ENCODE results near the gene CASZ1.

The CASZ1 gene

DNA sequence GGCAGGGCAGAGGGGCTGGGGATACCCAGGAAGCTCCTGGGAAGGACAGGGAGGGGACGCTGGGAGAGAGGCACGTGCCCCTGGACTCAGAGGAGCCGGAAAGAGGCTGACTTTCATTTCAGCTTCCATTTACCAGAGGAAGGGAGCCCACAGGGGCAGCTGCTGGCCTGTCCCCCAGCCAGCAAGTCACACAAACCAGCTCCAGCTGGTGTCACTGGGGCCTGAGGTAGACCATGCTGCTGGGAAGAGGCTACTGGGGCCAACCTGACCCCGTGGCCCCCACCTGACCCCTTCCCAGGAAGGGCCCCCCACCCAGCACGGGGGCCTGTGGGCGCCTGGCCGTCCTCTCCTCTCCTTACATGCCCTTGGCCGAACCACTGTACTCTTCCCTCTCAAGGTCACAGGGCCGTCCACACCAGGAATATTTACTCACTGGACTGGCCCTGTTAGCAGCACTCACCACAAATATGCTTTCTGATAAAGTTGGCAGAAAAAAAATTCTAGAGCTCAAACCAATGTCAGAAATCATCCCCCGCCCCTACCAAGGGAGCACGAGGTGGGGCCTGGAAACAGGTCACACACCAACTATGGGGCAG is 110.5 kb downstream of the CASZ1 start:
- Histone ChIP-seq H3K36me3 (ENCODE audit: insufficient read depth, low read length) (no peaks in the 10 kb centered on the region), H3K4me3 (ENCODE audit: low read depth in 1 of 2, low read length in 2 of 2) (no peak overlapping the region), H3K27me3 (ENCODE audit: insufficient read depth, low read length, poor library complexity) (no peaks in the 10 kb centered on the region), H2AFZ (ENCODE audit: low read depth, low read length) (no peak overlapping the region), H3K27ac (ENCODE audit: low read length) (no peak overlapping the region), H3K4me1 (ENCODE audit: insufficient read depth, low read length) (no peaks in the 10 kb centered on the region), H3K79me2 (ENCODE audit: insufficient read depth, low read length) (0 out of 2 replicates have a peak, but pooled peaks cover 7% of the 10 kb centered on the region), H3K9me3 (ENCODE audit: insufficient read depth, low read length, severe bottlenecking) (no peaks in the 10 kb centered on the region), H4K20me1 (ENCODE audit: insufficient read depth, low read length) (peaks cover 76% of the 10 kb centered on the region), H3K9ac (ENCODE audit: low read depth, low read length) (no peak overlapping the region), H3K4me2 (ENCODE audit: insufficient read depth, low read length) (no peak overlapping the region)
- DNase-seq, result no peak
- no peak for ATAC-seq (ENCODE audit: insufficient read depth, low read depth)
- TF ChIP-seq EZH2 (IDR thresholded peaks at IDR 0.05; ENCODE audit: borderline replicate concordance, low read depth, low read length, severe bottlenecking), result no peak
- TF ChIP-seq, protein P1, sequence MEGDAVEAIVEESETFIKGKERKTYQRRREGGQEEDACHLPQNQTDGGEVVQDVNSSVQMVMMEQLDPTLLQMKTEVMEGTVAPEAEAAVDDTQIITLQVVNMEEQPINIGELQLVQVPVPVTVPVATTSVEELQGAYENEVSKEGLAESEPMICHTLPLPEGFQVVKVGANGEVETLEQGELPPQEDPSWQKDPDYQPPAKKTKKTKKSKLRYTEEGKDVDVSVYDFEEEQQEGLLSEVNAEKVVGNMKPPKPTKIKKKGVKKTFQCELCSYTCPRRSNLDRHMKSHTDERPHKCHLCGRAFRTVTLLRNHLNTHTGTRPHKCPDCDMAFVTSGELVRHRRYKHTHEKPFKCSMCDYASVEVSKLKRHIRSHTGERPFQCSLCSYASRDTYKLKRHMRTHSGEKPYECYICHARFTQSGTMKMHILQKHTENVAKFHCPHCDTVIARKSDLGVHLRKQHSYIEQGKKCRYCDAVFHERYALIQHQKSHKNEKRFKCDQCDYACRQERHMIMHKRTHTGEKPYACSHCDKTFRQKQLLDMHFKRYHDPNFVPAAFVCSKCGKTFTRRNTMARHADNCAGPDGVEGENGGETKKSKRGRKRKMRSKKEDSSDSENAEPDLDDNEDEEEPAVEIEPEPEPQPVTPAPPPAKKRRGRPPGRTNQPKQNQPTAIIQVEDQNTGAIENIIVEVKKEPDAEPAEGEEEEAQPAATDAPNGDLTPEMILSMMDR (IDR thresholded peaks at IDR 0.05; ENCODE audit: borderline replicate concordance, extremely low read depth, low read length, poor library complexity, severe bottlenecking), result no peak

DNA sequence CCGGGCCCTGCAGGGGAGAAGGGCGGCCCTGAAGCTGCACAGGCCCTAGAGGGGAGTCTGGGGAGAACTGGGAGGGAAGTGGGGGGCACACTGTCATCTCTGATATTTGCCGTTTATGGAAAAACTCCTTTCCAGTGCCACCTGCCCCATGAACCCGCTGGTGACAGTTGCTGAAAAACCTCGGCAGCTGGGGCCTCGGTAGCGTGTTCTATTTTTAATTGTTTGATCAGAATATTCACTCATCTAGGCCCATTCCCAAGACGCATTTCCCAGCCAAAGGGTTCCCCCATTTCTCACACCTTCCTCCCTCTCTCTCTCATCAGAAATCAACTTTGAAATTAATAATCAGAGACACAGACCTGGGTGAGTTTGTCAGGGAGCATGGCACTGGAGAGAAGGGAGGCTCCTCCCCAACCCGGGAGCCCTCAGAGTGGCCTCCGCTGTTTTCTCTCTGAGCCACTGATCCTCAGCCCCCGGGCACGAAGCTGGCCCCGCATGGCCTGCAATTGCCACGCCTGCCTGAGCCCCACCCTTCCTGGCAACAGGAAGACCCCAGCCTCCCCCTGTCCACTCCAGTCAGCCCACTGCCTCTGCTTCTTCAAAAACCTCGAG is 111.1 kb downstream of the CASZ1 start:
- no peaks in the 10 kb centered on the region for H3K27me3 ChIP-seq (ENCODE audit: insufficient read depth, low read length, poor library complexity)
- no peak overlapping the region for H3K9ac ChIP-seq (ENCODE audit: low read depth, low read length)
- no peak overlapping the region for H3K4me2 ChIP-seq (ENCODE audit: insufficient read depth, low read length)
- H3K9me3 ChIP-seq (ENCODE audit: insufficient read depth, low read length, severe bottlenecking), result no peaks in the 10 kb centered on the region
- H3K4me1 ChIP-seq (ENCODE audit: insufficient read depth, low read length), result no peaks in the 10 kb centered on the region
- H3K36me3 ChIP-seq (ENCODE audit: insufficient read depth, low read length), result no peaks in the 10 kb centered on the region
- 0 out of 2 replicates have a peak, but pooled peaks cover 10% of the 10 kb centered on the region for H3K79me2 ChIP-seq (ENCODE audit: insufficient read depth, low read length)
- peaks cover 76% of the 10 kb centered on the region for H4K20me1 ChIP-seq (ENCODE audit: insufficient read depth, low read length)
- DNase-seq (no peak), ATAC-seq (ENCODE audit: insufficient read depth, low read depth) (no peak)
- H3K4me3 ChIP-seq (ENCODE audit: low read depth in 1 of 2, low read length in 2 of 2), result no peak overlapping the region
- H2AFZ ChIP-seq (ENCODE audit: low read depth, low read length), result no peak overlapping the region
- TF ChIP-seq, protein P1 (IDR thresholded peaks at IDR 0.05; ENCODE audit: borderline replicate concordance, extremely low read depth, low read length, poor library complexity, severe bottlenecking), result no peak
- no peak for TF ChIP-seq EZH2 (IDR thresholded peaks at IDR 0.05; ENCODE audit: borderline replicate concordance, low read depth, low read length, severe bottlenecking)
- H3K27ac ChIP-seq (ENCODE audit: low read length), result no peak overlapping the region

DNA sequence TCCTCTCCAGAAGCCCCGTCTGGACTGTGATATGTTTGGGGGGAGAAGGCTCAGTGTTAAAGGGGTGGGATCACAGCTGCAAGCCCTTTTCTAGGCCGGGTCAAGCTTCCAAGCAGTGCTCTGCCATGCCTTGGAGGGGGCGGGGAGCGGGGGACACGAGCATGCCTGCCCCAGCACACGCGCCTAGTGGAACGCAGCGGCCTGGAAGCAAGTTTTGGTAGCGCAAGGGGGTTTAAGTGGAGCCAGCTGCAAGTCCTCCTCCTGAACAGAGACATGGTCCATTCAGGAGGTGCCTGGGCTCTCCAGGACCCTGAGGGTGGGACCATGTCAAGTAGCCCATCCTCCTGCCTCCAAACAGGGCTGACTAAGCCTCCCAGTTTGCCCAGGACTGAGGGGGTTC is 112.2 kb downstream of the CASZ1 start:
- TF ChIP-seq, protein P1 (IDR thresholded peaks at IDR 0.05; ENCODE audit: borderline replicate concordance, extremely low read depth, low read length, poor library complexity, severe bottlenecking), result no peak
- TF ChIP-seq EZH2 (IDR thresholded peaks at IDR 0.05; ENCODE audit: borderline replicate concordance, low read depth, low read length, severe bottlenecking), result no peak
- Histone ChIP-seq H3K9me3 (ENCODE audit: insufficient read depth, low read length, severe bottlenecking) (no peaks in the 10 kb centered on the region), H3K27me3 (ENCODE audit: insufficient read depth, low read length, poor library complexity) (no peaks in the 10 kb centered on the region), H3K36me3 (ENCODE audit: insufficient read depth, low read length) (no peaks in the 10 kb centered on the region), H3K79me2 (ENCODE audit: insufficient read depth, low read length) (peaks cover 6% of the 10 kb centered on the region; the same call in 1 of the 2 replicates), H3K27ac (ENCODE audit: low read length) (no peak overlapping the region), H4K20me1 (ENCODE audit: insufficient read depth, low read length) (peaks cover 74% of the 10 kb centered on the region), H2AFZ (ENCODE audit: low read depth, low read length) (no peak overlapping the region), H3K4me1 (ENCODE audit: insufficient read depth, low read length) (peaks cover 4% of the 10 kb centered on the region; the same call in 1 of the 2 replicates), H3K4me3 (ENCODE audit: low read depth in 1 of 2, low read length in 2 of 2) (no peak overlapping the region), H3K4me2 (ENCODE audit: insufficient read depth, low read length) (no peak overlapping the region), H3K9ac (ENCODE audit: low read depth, low read length) (no peak overlapping the region)
- ATAC-seq (ENCODE audit: insufficient read depth, low read depth), result no peak
- no peak for DNase-seq

Measured in DND-41 (cell line).